Ovary (tissue), 3 donors: Measurements from ENCODE around the gene EFNA5.

Experiments
- CTCF ChIP-seq, 3 donors: fragments of 450-650 bp in 2 of 3; fragments of 200-600 bp in 1 of 3; IDR thresholded peaks; one replicate each; pipeline versions ENCODE4 v1.5.1 to v1.8.0; 2016 to 2022; ENCODE audit warnings: antibody characterized with exemption in 3 of 3, mild to moderate bottlenecking in 1 of 3
- EP300 ChIP-seq: sonication (generic); formaldehyde crosslinking; IDR thresholded peaks from one replicate; pipeline ENCODE4 v1.6.1; 2017; ENCODE audit warnings: antibody characterized with exemption
- POLR2A ChIP-seq: fragments of 450-650 bp; IDR thresholded peaks from one replicate; pipeline ENCODE4 v1.6.1; 2017; ENCODE audit warnings: antibody characterized with exemption, mild to moderate bottlenecking, moderate library complexity
- donor health status: DM: no; HTN: no; CAD: no.

GRCh38 chr5:107518616-107519015 is 152.1 kb downstream of the EFNA5 start:
- TF ChIP-seq CTCF (IDR thresholded peaks at IDR 0.05) (no peak), POLR2A (no peak), EP300 (no peak)
